Progenitor cell of endocrine pancreas (in vitro differentiated cells): ENCODE results near the gene AKAP8. TPM values are rescaled to one million over a fixed set of nuclear protein-coding genes. Genes with fewer than 3 reads are reported as not detected.
"Not testable (repeated sequence)": the region's sequence is repeated elsewhere in the genome, so short reads cannot be mapped to it uniquely, and the experiment has no call there.

Experiments
- DNase-seq: peaks from one replicate; pipeline ENCODE4 v3.0.0; 2021; ENCODE audit warnings: low spot score; ENCODE audit not compliant: unreplicated experiment
- H3K27ac Mint-ChIP-seq: 2 replicates; pipeline ENCODE4 v1.8.0; 2021; ENCODE audit warnings: mild to moderate bottlenecking, moderate library complexity, mixed read lengths
- H3K27me3 Mint-ChIP-seq: 2 replicates; pipeline ENCODE4 v1.8.0; 2021; ENCODE audit warnings: mixed read lengths
- H3K36me3 Mint-ChIP-seq: 2 replicates; pipeline ENCODE4 v1.8.0; 2022; ENCODE audit warnings: mixed read lengths; ENCODE audit not compliant: insufficient read depth
- H3K4me1 Mint-ChIP-seq: 2 replicates; pipeline ENCODE4 v1.8.0; 2021; ENCODE audit warnings: low read depth, mixed read lengths
- H3K4me3 Mint-ChIP-seq: 2 replicates; pipeline ENCODE4 v1.8.0; 2021; ENCODE audit warnings: low read depth, mild to moderate bottlenecking, moderate library complexity, mixed read lengths
- H3K9me3 Mint-ChIP-seq: 2 replicates; pipeline ENCODE4 v1.8.0; 2021; ENCODE audit warnings: low read depth, mixed read lengths
- CTCF ChIP-seq: fragments of 200-600 bp; sonication (generic); IDR thresholded peaks from one replicate; pipeline ENCODE4 v1.5.0; 2021; ENCODE audit warnings: antibody characterized with exemption, mild to moderate bottlenecking; ENCODE audit not compliant: unreplicated experiment
- total RNA-seq: library from RNA; stranded (reverse); gene quantifications from 2 replicates; pipeline ENCODE4 v1.2.1, GENCODE V29; 2021

The AKAP8 gene
- total RNA-seq, 1 donor from 2014 or later: 44.0 TPM

- peaks cover 38% of the 10 kb centered on the region for H3K36me3 Mint-ChIP-seq
- H3K27ac Mint-ChIP-seq: no peak overlapping the region
- TF ChIP-seq CTCF: no peak
- no peak overlapping the region for H3K4me3 Mint-ChIP-seq
- no peaks in the 10 kb centered on the region for H3K27me3 Mint-ChIP-seq
- DNase-seq: no peak
- H3K9me3 Mint-ChIP-seq: no peaks in the 10 kb centered on the region
- no peaks in the 10 kb centered on the region for H3K4me1 Mint-ChIP-seq
Observed at GRCh38 chr19:15357906-15358305, 21.7 kb downstream of the AKAP8 start.

- peaks cover 27% of the 10 kb centered on the region for H3K36me3 Mint-ChIP-seq
- H3K4me1 Mint-ChIP-seq: no peaks in the 10 kb centered on the region
- no peak overlapping the region for H3K27ac Mint-ChIP-seq
- no peak for TF ChIP-seq CTCF
- no peak overlapping the region for H3K4me3 Mint-ChIP-seq
- no peak for DNase-seq
- no peaks in the 10 kb centered on the region for H3K9me3 Mint-ChIP-seq
- no peaks in the 10 kb centered on the region for H3K27me3 Mint-ChIP-seq
Observed at GRCh38 chr19:15354566-15355296, 24.9 kb downstream of the AKAP8 start.

GRCh38 chr19:15353908-15354307 is 25.7 kb downstream of the AKAP8 start:
- Mint-ChIP-seq H3K4me3 (no peak overlapping the region), H3K27me3 (no peaks in the 10 kb centered on the region), H3K27ac (no peak overlapping the region), H3K9me3 (no peaks in the 10 kb centered on the region), H3K36me3 (peaks cover 25% of the 10 kb centered on the region), H3K4me1 (no peaks in the 10 kb centered on the region)
- no peak for DNase-seq
- no peak for TF ChIP-seq CTCF

GRCh38 chr19:15352535-15352934 is 27.1 kb downstream of the AKAP8 start:
- H3K27ac Mint-ChIP-seq, H3K4me3 Mint-ChIP-seq, H3K4me1 Mint-ChIP-seq, H3K27me3 Mint-ChIP-seq, H3K9me3 Mint-ChIP-seq, DNase-seq: not testable (repeated sequence)
- peaks cover 13% of the 10 kb centered on the region for H3K36me3 Mint-ChIP-seq

- H3K27me3 Mint-ChIP-seq, H3K4me1 Mint-ChIP-seq, DNase-seq, H3K27ac Mint-ChIP-seq, H3K4me3 Mint-ChIP-seq, H3K36me3 Mint-ChIP-seq, H3K9me3 Mint-ChIP-seq: not testable (repeated sequence)
Observed at GRCh38 chr19:15341328-15341727, 38.3 kb downstream of the AKAP8 start.

GRCh38 chr19:15340086-15340485 is 39.5 kb downstream of the AKAP8 start:
- no peak for TF ChIP-seq CTCF
- no peaks in the 10 kb centered on the region for H3K9me3 Mint-ChIP-seq
- H3K36me3 Mint-ChIP-seq: peaks cover 4% of the 10 kb centered on the region
- H3K4me3 Mint-ChIP-seq: no peak overlapping the region
- H3K27ac Mint-ChIP-seq: no peak overlapping the region
- no peaks in the 10 kb centered on the region for H3K4me1 Mint-ChIP-seq
- H3K27me3 Mint-ChIP-seq: no peaks in the 10 kb centered on the region
- DNase-seq: no peak
